Caco-2 (cell line): ENCODE data around the gene CLPTM1L. TPM values are rescaled to one million over a fixed set of nuclear protein-coding genes. Genes with fewer than 3 reads are reported as not detected.

ENCODE experiments used
- BruUV-seq: library from RNA; stranded (reverse); fragments of 400-500 nt; replicated peaks from 2 replicates; lab custom pipeline; 2021; lab: Mats Ljungman, UMichigan
- CTCF ChIA-PET: fragments of 300-600 bp; sonication (Branson Sonifier 250); formaldehyde crosslinking; loops from one replicate; lab custom pipeline; 2022; ENCODE audit warnings: antibody characterized with exemption; lab: Charles Lee
- POLR2A ChIA-PET: fragments of 300-600 bp; sonication (Branson Sonifier 250); formaldehyde crosslinking; loops from one replicate; lab custom pipeline; 2022; ENCODE audit warnings: antibody characterized with exemption; lab: Charles Lee
- DNase-seq, 2 experiments: peaks; one replicate each; pipeline versions ENCODE4 v3.0.0 to v3.0.0-alpha.2; 2020 to 2022
- H3K27me3 ChIP-seq: replicated peaks from 2 replicates; pipeline ENCODE4 v1.6.0; 2011; ENCODE audit warnings: low read length; ENCODE audit not compliant: control insufficient read depth, insufficient read depth
- H3K36me3 ChIP-seq: 2 replicates; pipeline ENCODE4 v1.5.1; 2011; ENCODE audit warnings: low read length; ENCODE audit not compliant: control insufficient read depth, insufficient read depth
- H3K4me1 ChIP-seq: fragments of 250-450 bp; sonication (Bioruptor Pico); 2 replicates; pipeline ENCODE4 v1.5.1; 2020; ENCODE audit warnings: mild to moderate bottlenecking
- H3K4me3 ChIP-seq: 2 replicates; pipeline ENCODE4 v1.5.1; 2011; ENCODE audit warnings: low read depth, mild to moderate bottlenecking, control low read depth, low read length
- H3K9me3 ChIP-seq: fragments of 250-450 bp; sonication (Bioruptor Pico); 2 replicates; pipeline ENCODE4 v1.5.1; 2020; ENCODE audit warnings: mild to moderate bottlenecking, moderate library complexity
- H3K27ac Mint-ChIP-seq: one replicate; pipeline ENCODE4 v1.8.0; 2022; ENCODE audit warnings: mixed read lengths; ENCODE audit not compliant: unreplicated experiment
- H3K27me3 Mint-ChIP-seq: one replicate; pipeline ENCODE4 v1.8.0; 2022; ENCODE audit warnings: mixed read lengths; ENCODE audit not compliant: insufficient read depth, unreplicated experiment
- H3K36me3 Mint-ChIP-seq: one replicate; pipeline ENCODE4 v1.8.0; 2022; ENCODE audit warnings: mild to moderate bottlenecking, mixed read lengths; ENCODE audit not compliant: insufficient read depth, unreplicated experiment
- H3K4me1 Mint-ChIP-seq: one replicate; pipeline ENCODE4 v1.8.0; 2022; ENCODE audit warnings: low read depth, mixed read lengths; ENCODE audit not compliant: unreplicated experiment
- H3K4me3 Mint-ChIP-seq: one replicate; pipeline ENCODE4 v1.8.0; 2022; ENCODE audit warnings: mild to moderate bottlenecking, moderate library complexity, mixed read lengths; ENCODE audit not compliant: unreplicated experiment
- H3K9me3 Mint-ChIP-seq: one replicate; pipeline ENCODE4 v1.8.0; 2022; ENCODE audit warnings: mixed read lengths; ENCODE audit not compliant: unreplicated experiment
- intact Hi-C: fragments of 100-400 bp; cut with micrococcal nuclease; formaldehyde crosslinking; loops from one replicate; pipeline ENCODE4 v1.10.0; 2022; ENCODE audit not compliant: unreplicated experiment
- total RNA-seq: library from RNA; stranded (reverse); gene quantifications from 2 replicates; pipeline ENCODE4 v1.2.3, GENCODE V29; 2022
- TF ChIP-seq, protein P1 (sequence below), 2 experiments: fragments of 200-600 bp in 1 of 2; IDR thresholded peaks; 1 replicate in 1 of 2; 2 replicates in 1 of 2; pipeline versions ENCODE4 v1.5.1 to v1.8.0; 2011 to 2022; ENCODE audit warnings: antibody characterized with exemption in 1 of 2, control low read depth in 1 of 2, inconsistent platforms in 1 of 2, low read depth in 1 of 2, low read length in 1 of 2, mild to moderate bottlenecking in 1 of 2, moderate library complexity in 1 of 2; ENCODE audit not compliant: insufficient read depth in 1 of 2, severe bottlenecking in 1 of 2, unreplicated experiment in 1 of 2

The CLPTM1L gene
- total RNA-seq, 1 experiment from 2014 or later, result 114 TPM

DNA sequence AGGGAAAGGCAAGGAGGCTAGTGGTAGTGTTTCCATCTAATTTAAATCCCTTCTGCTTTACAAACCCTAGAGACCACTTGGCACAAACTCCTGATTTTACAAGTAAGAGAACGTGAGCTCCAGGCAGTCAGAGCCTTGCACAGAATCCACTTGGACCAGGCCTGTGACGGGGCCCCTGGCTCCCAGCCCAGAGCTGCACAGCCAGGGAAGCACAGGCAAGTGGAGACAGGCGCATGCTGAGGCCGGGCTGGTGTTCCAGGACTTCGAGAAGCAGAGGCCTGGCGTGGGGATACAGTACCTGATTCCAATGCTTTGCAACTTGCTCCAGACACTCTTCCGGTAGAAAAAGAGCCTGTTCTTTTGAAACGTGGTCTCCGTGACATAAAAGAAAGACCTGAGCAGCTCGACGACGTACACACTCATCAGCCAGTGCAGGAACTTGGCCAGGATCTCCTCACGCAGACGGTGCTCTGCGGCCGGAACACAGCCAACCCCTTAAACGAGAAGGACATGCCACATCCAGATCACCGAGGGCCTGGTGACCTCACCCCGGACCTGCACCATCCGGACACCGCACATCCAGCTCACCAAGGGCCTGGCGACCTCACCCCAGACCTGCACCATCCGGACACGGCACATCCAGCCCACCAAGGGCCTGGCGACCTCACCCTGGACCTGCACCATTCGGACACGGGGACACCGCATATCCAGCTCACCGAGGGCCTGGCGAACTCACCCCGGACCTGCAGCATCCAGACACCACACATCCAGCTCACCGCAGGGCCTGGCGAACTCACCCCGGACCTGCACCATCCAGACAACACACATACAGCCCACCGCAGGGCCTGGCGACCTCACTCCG lies 62.5 kb downstream of the CLPTM1L start:
- Histone ChIP-seq H3K9me3 (no peaks in the 10 kb centered on the region), H3K4me1 (no peaks in the 10 kb centered on the region), H3K4me3 (no peak overlapping the region), H3K36me3 (no peaks in the 10 kb centered on the region), H3K27me3 (no peaks in the 10 kb centered on the region)
- Mint-ChIP-seq H3K27me3 (no peaks in the 10 kb centered on the region), H3K27ac (no peak overlapping the region), H3K9me3 (no peaks in the 10 kb centered on the region), H3K4me3 (no peak overlapping the region), H3K36me3 (peaks cover 8% of the 10 kb centered on the region), H3K4me1 (no peaks in the 10 kb centered on the region)
- TF ChIP-seq, protein P1, sequence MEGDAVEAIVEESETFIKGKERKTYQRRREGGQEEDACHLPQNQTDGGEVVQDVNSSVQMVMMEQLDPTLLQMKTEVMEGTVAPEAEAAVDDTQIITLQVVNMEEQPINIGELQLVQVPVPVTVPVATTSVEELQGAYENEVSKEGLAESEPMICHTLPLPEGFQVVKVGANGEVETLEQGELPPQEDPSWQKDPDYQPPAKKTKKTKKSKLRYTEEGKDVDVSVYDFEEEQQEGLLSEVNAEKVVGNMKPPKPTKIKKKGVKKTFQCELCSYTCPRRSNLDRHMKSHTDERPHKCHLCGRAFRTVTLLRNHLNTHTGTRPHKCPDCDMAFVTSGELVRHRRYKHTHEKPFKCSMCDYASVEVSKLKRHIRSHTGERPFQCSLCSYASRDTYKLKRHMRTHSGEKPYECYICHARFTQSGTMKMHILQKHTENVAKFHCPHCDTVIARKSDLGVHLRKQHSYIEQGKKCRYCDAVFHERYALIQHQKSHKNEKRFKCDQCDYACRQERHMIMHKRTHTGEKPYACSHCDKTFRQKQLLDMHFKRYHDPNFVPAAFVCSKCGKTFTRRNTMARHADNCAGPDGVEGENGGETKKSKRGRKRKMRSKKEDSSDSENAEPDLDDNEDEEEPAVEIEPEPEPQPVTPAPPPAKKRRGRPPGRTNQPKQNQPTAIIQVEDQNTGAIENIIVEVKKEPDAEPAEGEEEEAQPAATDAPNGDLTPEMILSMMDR (IDR thresholded peaks at IDR 0.05; ENCODE audit: insufficient read depth in 1 of 2, low read depth in 1 of 2, low read length in 1 of 2, severe bottlenecking in 1 of 2, unreplicated experiment in 1 of 2), result no peak
- intact Hi-C loops, result no loop called here
- POLR2A ChIA-PET, result no interaction called here
- BruUV-seq, result no TSS peak
- CTCF ChIA-PET, result no interaction called here
- DNase-seq, result no peak

DNA sequence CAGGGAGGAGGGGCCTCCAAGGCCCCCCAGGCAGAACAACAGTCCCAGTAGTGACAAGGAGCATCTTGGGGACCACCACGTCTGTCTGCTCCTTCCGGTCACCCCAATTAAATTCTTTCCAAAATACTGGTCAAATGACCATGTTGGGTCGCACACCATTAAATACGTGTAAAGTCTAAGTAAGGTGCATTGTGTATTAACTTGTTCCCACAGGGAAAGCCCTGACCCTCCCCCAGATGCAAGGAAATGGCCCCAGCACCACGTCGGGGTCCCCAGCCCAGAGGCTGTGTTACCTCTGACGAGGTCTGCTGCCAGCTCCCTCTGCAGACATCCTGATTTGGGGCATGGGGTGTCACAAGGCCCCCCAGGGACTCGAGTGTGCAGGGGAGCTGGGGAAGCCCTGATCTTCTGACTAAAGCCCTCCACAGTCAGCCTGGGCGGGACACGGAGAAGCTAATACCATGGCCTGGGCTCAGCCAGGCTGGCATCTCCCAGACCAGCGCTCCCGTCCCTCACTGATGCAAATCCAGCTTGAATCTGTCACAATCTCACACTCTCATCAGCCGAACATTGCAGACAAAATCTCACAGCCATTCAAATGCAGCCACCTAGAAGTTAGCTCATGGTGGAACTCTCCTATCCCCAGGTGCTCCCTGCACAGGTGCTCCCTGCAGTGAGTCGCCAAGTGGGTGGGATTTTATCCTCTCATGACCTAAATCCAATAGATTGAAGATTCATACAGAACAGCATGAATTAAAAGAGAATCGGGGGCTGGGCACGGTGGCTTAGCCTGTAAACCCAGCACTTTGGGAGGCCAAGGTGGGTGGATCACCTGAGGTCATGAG lies 63.6 kb downstream of the CLPTM1L start:
- no peaks in the 10 kb centered on the region for H3K9me3 ChIP-seq
- TF ChIP-seq, protein P1 (IDR thresholded peaks at IDR 0.05; ENCODE audit: insufficient read depth in 1 of 2, low read depth in 1 of 2, low read length in 1 of 2, severe bottlenecking in 1 of 2, unreplicated experiment in 1 of 2), result no peak
- Mint-ChIP-seq H3K4me1 (no peaks in the 10 kb centered on the region), H3K36me3 (peaks cover 8% of the 10 kb centered on the region), H3K9me3 (no peaks in the 10 kb centered on the region), H3K27ac (no peak overlapping the region), H3K27me3 (no peaks in the 10 kb centered on the region), H3K4me3 (no peak overlapping the region)
- CTCF ChIA-PET, result no interaction called here
- H3K4me1 ChIP-seq, result no peaks in the 10 kb centered on the region
- H3K36me3 ChIP-seq, result no peaks in the 10 kb centered on the region
- BruUV-seq, result no TSS peak
- DNase-seq, result no peak
- intact Hi-C loops, result no loop called here
- POLR2A ChIA-PET, result no interaction called here
- H3K4me3 ChIP-seq, result no peak overlapping the region
- no peaks in the 10 kb centered on the region for H3K27me3 ChIP-seq

DNA sequence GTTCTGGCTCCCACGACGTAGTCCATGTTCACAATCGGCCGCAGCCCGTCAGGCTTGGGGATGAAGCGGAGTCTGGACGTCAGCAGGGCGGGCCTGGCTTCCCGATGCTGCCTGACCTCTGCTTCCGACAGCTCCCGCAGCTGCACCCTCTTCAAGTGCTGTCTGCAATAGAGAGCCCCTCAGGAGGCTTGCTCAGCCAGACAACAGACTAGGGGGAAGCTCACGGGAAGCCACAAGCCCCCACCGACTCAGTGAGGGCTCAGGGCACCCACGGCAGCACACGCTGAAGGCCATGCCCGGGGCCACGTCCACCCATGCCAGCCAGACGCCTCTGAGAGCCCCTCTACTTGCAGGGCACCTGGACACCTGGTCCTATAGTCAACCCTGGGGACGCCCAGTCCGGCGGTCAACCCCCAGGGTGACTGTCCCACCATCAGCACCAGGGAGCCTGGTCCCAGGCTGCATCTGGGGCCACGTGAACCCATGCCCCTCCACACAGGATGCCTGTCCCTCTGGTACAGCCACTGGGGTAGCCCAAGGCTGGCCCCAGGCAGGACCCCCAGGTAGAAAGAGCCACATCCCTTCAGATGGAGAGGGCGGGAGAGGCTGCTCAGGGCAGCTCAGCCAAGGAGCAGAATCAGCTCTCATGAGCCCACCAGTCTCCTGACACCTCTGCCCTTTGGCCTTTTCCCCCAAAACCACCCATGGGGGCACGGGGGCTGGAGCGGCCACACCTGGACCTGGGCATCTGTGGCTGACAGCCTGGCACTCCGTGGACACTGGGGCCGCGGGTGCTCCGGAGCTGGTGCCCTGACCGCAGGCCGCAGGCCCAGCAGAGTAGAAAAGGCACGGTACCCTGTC lies 64.5 kb downstream of the CLPTM1L start:
- Mint-ChIP-seq H3K36me3 (peaks cover 8% of the 10 kb centered on the region), H3K4me3 (no peak overlapping the region), H3K9me3 (no peaks in the 10 kb centered on the region), H3K27me3 (no peaks in the 10 kb centered on the region), H3K27ac (no peak overlapping the region), H3K4me1 (no peaks in the 10 kb centered on the region)
- intact Hi-C loops, result no loop called here
- TF ChIP-seq, protein P1 (IDR thresholded peaks at IDR 0.05; ENCODE audit: insufficient read depth in 1 of 2, low read depth in 1 of 2, low read length in 1 of 2, severe bottlenecking in 1 of 2, unreplicated experiment in 1 of 2), result no peak
- POLR2A ChIA-PET, result no interaction called here
- BruUV-seq, result no TSS peak
- CTCF ChIA-PET, result no interaction called here
- Histone ChIP-seq H3K4me1 (no peaks in the 10 kb centered on the region), H3K27me3 (no peaks in the 10 kb centered on the region), H3K36me3 (no peaks in the 10 kb centered on the region), H3K4me3 (no peak overlapping the region), H3K9me3 (no peaks in the 10 kb centered on the region)
- no peak for DNase-seq
